Measurements from ENCODE around the gene KCNMB3. TPM values are rescaled to one million over a fixed set of nuclear protein-coding genes. Genes with fewer than 3 reads are reported as not detected.

KCNMB3 gene
- total and polyA plus RNA-seq, 10 donors = 4.5 to 10.5 (median 7.0) TPM

- peaks cover 0 to 19% (median 10%) of the 10 kb centered on the region in 6 donors for H3K4me1 ChIP-seq
- H3K4me3 ChIP-seq = no peak overlapping the region
- no peak for DNase-seq
- H3K27ac ChIP-seq = no peak overlapping the region
- WGBS, 5 donors = 89 to 95% (median 93%) methylated on average over 3 of the region's 3 CpGs
- no peaks in the 10 kb centered on the region for H3K9me3 ChIP-seq
- H3K36me3 ChIP-seq = peaks cover 0 to 76% (median 23%) of the 10 kb centered on the region in 6 donors
- no peak for TF ChIP-seq POLR2AphosphoS5 (IDR thresholded peaks at IDR 0.05)
- TF ChIP-seq POLR2A (IDR thresholded peaks at IDR 0.05) = no peak
- no peak for TF ChIP-seq CTCF (IDR thresholded peaks at IDR 0.05 in 8 of 11, conservative IDR thresholded peaks at IDR 0.05 in 3 of 11)
- intact Hi-C loops (cut with DNase I; ENCODE audit: low total_unique reads) = no loop called here
- no peaks in the 10 kb centered on the region for H3K27me3 ChIP-seq (replicated peaks in 1 of 7)
These were observed 17.9 kb downstream of the KCNMB3 start for GRCh38 chr3:179233043-179233442.

GRCh38 chr3:179229177-179229576, 21.7 kb downstream of the KCNMB3 start:
- no peak for DNase-seq
- Histone ChIP-seq H3K36me3 (peaks cover 0 to 95% (median 37%) of the 10 kb centered on the region in 6 donors), H3K27me3 (replicated peaks in 1 of 7) (no peaks in the 10 kb centered on the region), H3K9me3 (no peaks in the 10 kb centered on the region), H3K4me3 (no peak overlapping the region), H3K27ac (no peak overlapping the region), H3K4me1 (no peaks in the 10 kb centered on the region)
- intact Hi-C loops (cut with DNase I; ENCODE audit: low total_unique reads) = no loop called here
- WGBS, 5 donors = 69 to 89% (median 86%) methylated on average over 5 of the region's 5 CpGs
- TF ChIP-seq CTCF (IDR thresholded peaks at IDR 0.05 in 8 of 11, conservative IDR thresholded peaks at IDR 0.05 in 3 of 11) (no peak), POLR2A (IDR thresholded peaks at IDR 0.05) (no peak), POLR2AphosphoS5 (IDR thresholded peaks at IDR 0.05) (no peak)

GRCh38 chr3:179227349-179227748, 23.6 kb downstream of the KCNMB3 start:
- H3K4me3 ChIP-seq = no peak overlapping the region
- WGBS, 5 donors = 82 to 89% (median 85%) methylated on average over 3 of the region's 3 CpGs
- H3K27ac ChIP-seq = no peak overlapping the region
- intact Hi-C loops (cut with DNase I; ENCODE audit: low total_unique reads) = no loop called here
- no peak for DNase-seq
- H3K36me3 ChIP-seq = peaks cover 0 to 97% (median 46%) of the 10 kb centered on the region in 6 donors
- no peaks in the 10 kb centered on the region for H3K4me1 ChIP-seq
- H3K9me3 ChIP-seq = no peaks in the 10 kb centered on the region
- H3K27me3 ChIP-seq (replicated peaks in 1 of 7) = no peaks in the 10 kb centered on the region
- TF ChIP-seq CTCF (IDR thresholded peaks at IDR 0.05 in 8 of 11, conservative IDR thresholded peaks at IDR 0.05 in 3 of 11) = no peak
- no peak for TF ChIP-seq POLR2AphosphoS5 (IDR thresholded peaks at IDR 0.05)
- no peak for TF ChIP-seq POLR2A (IDR thresholded peaks at IDR 0.05)

- intact Hi-C loops (cut with DNase I; ENCODE audit: low total_unique reads) = no loop called here
- Histone ChIP-seq H3K27ac (no peak overlapping the region), H3K9me3 (no peaks in the 10 kb centered on the region), H3K36me3 (peaks cover 0 to 88% (median 39%) of the 10 kb centered on the region in 6 donors), H3K4me1 (no peaks in the 10 kb centered on the region), H3K27me3 (replicated peaks in 1 of 7) (no peaks in the 10 kb centered on the region), H3K4me3 (no peak overlapping the region)
- DNase-seq = no peak
- no peak for TF ChIP-seq CTCF (IDR thresholded peaks at IDR 0.05 in 8 of 11, conservative IDR thresholded peaks at IDR 0.05 in 3 of 11)
- TF ChIP-seq POLR2A (IDR thresholded peaks at IDR 0.05) = no peak
- no peak for TF ChIP-seq POLR2AphosphoS5 (IDR thresholded peaks at IDR 0.05)
- 83 to 98% (median 90%) methylated on average over 1 of the region's 1 CpG for WGBS, 5 donors
These were observed 26.3 kb downstream of the KCNMB3 start for GRCh38 chr3:179224584-179224983.
